Naive B cell (primary cell): Measurements from ENCODE around the gene DNAH1. TPM values are rescaled to one million over a fixed set of nuclear protein-coding genes. Genes with fewer than 3 reads are reported as not detected.

ENCODE experiments used
- ATAC-seq, 2 donors: fragments of 150-1000 bp; cut with Tn5 transposase; 2 replicates each; pipeline ENCODE4 v1.10.0; 2021; ENCODE audit warnings: low read depth in 2 of 2, mild to moderate bottlenecking in 2 of 2, moderate library complexity in 2 of 2
- DNase-seq: peaks from one replicate; pipeline ENCODE4 v3.0.0; 2022
- H3K27ac Mint-ChIP-seq, 6 donors: one replicate each; pipeline ENCODE4 v1.8.0; 2020 to 2022; ENCODE audit warnings: mild to moderate bottlenecking in 6 of 6, mixed read lengths in 6 of 6, moderate library complexity in 5 of 6, inconsistent platforms in 2 of 6
- H3K27me3 Mint-ChIP-seq, 3 donors: one replicate each; pipeline ENCODE4 v1.8.0; 2021 to 2022; ENCODE audit warnings: mixed read lengths in 3 of 3, mild to moderate bottlenecking in 1 of 3
- H3K36me3 Mint-ChIP-seq, 2 donors: one replicate each; pipeline ENCODE4 v1.8.0; 2020 to 2022; ENCODE audit warnings: mixed read lengths in 2 of 2, inconsistent platforms in 1 of 2, mild to moderate bottlenecking in 1 of 2
- H3K4me1 Mint-ChIP-seq, 3 donors: one replicate each; pipeline ENCODE4 v1.8.0; 2020 to 2022; ENCODE audit warnings: mixed read lengths in 3 of 3, inconsistent platforms in 1 of 3, mild to moderate bottlenecking in 1 of 3, moderate library complexity in 1 of 3
- H3K4me3 Mint-ChIP-seq, 8 donors: one replicate each; pipeline ENCODE4 v1.8.0; 2020 to 2022; ENCODE audit warnings: mild to moderate bottlenecking in 8 of 8, mixed read lengths in 8 of 8, moderate library complexity in 8 of 8, inconsistent platforms in 2 of 8
- H3K9me3 Mint-ChIP-seq, 7 donors: one replicate each; pipeline ENCODE4 v1.8.0; 2020 to 2022; ENCODE audit warnings: mixed read lengths in 7 of 7, mild to moderate bottlenecking in 5 of 7, inconsistent platforms in 2 of 7, moderate library complexity in 1 of 7
- polyA plus RNA-seq, 6 donors: library from polyadenylated mRNA; unstranded; fragments of 300-500 nt; fragmentation: Illumina TruSeq; gene quantifications; one replicate each; pipeline ENCODE4 v1.2.3, GENCODE V29; 2021; ENCODE audit warnings: low read depth in 6 of 6

Gene DNAH1
- polyA plus RNA-seq, 6 donors from 2014 or later = 0.45 to 1.6 (median 0.65) TPM; not detected in 1

DNA sequence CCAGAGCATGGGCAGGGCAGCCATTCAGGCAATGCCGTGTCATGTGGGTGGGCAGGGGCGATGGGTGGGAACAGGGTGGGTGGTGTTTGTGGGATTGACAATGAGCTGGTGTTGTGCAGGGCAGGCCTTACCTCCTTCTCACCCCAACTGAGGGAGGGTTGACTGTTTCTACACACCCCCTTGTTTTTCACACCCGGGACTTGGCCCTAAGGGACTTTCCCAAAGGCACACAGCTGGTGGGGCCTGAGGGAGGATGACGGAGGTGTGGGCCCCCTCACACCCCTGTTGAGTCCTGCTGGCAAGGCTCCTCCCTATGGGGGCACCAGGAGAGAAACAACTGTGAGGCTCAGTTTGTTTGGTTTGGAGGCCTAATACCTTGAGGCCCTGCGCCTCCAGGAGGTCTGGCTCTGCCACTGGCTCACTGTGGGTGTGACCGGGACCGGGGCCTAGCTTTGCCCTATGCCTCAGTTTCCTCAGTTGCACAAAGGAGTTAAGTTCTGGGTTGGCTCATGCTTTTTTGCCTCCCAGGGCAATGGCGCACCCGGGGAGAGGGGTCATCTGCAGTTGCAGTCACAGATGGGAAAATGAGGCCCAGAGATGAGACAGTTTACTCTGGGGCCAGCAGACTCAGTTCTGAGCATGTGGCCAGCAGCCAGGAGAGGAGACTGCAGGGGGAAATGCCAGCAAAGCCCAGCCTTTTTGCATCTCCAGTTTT, 5.1 kb upstream of the DNAH1 start:
- Mint-ChIP-seq H3K4me1 (peaks cover 47 to 64% (median 55%) of the 10 kb centered on the region in 3 donors), H3K36me3 (peaks cover 0 to 12% of the 10 kb centered on the region in 2 donors), H3K4me3 (peak overlapping the region in 1 of 8 donors; percentile 64), H3K27me3 (no peaks in the 10 kb centered on the region), H3K9me3 (no peaks in the 10 kb centered on the region), H3K27ac (peak overlapping the region; percentile 52 to 90 (median 86))
- DNase-seq (peak; percentile 61), ATAC-seq (peak; percentile 77 to 81)

DNA sequence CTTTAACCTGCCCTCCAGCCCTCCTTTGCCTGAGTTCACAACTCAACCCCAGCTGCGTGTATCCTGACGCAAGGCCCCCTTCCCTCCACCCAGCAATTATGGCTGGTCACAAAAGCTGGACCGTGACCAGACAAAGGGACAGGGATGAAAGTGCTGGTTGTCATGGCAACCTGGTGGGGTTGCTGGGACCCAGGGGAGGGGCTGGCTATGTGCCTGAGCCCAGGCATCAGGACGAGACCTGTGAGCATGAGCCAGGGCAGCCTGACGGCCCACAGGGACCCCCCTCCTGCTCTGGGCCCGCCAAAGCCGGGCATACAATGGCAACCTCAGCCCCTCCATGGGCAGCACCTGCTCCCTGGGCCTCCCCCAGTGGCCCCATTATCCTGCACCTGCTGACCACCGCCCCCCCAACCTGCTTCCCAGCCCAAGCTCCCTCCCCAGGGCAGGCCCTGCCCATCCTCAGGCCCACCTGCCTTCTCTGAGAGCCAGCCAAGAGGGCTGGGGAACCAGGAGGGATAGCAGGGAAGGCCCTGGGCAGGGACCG, 4.5 kb upstream of the DNAH1 start:
- ATAC-seq = no peak
- no peak for DNase-seq
- Mint-ChIP-seq H3K4me3 (no peak overlapping the region), H3K9me3 (no peaks in the 10 kb centered on the region), H3K36me3 (peaks cover 0 to 7% of the 10 kb centered on the region in 2 donors), H3K4me1 (peaks cover 43 to 62% (median 55%) of the 10 kb centered on the region in 3 donors), H3K27me3 (no peaks in the 10 kb centered on the region), H3K27ac (peak overlapping the region in 4 of 6 donors; percentile 59 to 90 (median 86))

DNA sequence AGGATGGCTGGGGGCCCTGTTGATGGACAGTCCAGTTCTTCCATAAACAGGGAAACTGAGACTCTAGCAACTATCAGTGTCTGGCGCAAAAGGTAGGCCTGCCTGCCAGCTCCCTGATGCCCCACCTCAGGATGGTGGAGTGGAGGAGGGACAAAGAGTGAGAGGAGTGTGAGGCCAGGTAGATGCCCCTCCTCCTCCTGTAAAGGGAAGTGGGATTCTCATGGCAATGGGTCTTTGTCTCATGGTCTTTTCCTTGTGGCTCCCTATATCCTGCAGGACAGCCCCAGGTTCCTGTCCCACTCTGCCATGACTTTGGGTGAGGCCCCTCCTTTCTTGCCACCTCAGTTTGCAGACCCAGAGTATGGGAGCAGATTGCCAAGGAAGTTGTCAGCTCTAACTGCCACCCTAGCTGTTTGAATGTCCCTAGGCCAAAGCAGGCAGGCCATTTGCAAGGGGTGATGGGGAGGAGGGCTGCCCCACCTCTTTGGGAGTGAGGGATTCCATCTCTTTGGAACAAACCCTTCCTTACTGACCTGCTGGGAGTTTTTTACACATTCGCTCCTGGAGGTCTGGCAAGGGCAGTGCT, 2.8 kb upstream of the DNAH1 start:
- Mint-ChIP-seq H3K4me1 (peaks cover 47 to 67% (median 58%) of the 10 kb centered on the region in 3 donors), H3K27ac (peak overlapping the region; percentile 84 to 96 (median 90)), H3K9me3 (no peaks in the 10 kb centered on the region), H3K36me3 (peaks cover 0 to 7% of the 10 kb centered on the region in 2 donors), H3K4me3 (peak overlapping the region in 6 of 8 donors; percentile 15 to 70 (median 37)), H3K27me3 (no peaks in the 10 kb centered on the region)
- DNase-seq (no peak), ATAC-seq (no peak)

DNA sequence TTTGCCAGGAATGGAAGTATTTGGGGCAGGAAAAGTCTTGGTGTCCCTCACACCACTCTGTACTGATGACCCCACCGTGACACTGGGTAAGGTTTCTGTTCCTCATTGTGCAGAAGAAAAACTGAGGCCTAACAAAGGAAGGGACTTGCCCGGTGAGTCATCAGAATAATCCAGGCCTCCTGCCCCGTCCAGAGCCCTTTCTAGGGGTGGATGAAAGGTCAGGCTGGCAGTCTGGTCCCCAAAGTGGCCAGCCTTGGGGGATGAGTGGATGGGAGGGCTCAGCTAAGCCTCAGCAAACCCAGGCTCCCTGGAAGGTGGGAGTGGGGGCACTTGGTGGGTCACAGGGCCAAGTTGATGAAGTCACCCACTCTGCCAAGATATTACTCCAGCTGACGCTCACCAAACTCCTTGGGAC, 2.3 kb upstream of the DNAH1 start:
- peak overlapping the region; percentile 84 to 96 (median 90) for H3K27ac Mint-ChIP-seq
- no peaks in the 10 kb centered on the region for H3K9me3 Mint-ChIP-seq
- H3K27me3 Mint-ChIP-seq = no peaks in the 10 kb centered on the region
- peaks cover 46 to 62% (median 56%) of the 10 kb centered on the region in 3 donors for H3K4me1 Mint-ChIP-seq
- peak overlapping the region in 5 of 8 donors; percentile 15 to 70 (median 53) for H3K4me3 Mint-ChIP-seq
- DNase-seq (peak; percentile 68), ATAC-seq (peak; percentile 82)
- H3K36me3 Mint-ChIP-seq = peaks cover 0 to 7% of the 10 kb centered on the region in 2 donors

DNA sequence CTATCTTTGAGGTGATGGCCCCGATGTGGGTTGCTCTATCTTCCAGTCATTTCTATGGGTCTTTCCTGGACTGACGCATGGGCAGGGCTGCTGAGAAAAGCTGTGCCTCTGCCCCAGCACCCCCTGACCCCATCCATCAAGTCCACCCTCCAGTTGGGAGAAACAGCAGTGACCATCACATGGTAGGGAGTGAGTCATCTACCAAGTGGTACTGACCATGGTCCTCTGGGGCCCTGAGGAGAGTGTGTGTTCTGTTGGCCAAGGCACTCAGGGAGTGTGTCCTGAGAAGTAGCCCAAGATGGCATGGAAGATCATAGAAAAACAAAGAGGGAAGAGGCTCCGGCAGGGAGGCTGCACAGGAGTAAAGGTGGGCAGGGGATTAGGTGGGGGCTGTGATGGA, 1.6 kb upstream of the DNAH1 start:
- H3K4me3 Mint-ChIP-seq = peak overlapping the region in 2 of 8 donors; percentile 7 to 47
- no peaks in the 10 kb centered on the region for H3K27me3 Mint-ChIP-seq
- ATAC-seq (no peak), DNase-seq (no peak)
- H3K36me3 Mint-ChIP-seq = peaks cover 0 to 7% of the 10 kb centered on the region in 2 donors
- peaks cover 41 to 59% (median 55%) of the 10 kb centered on the region in 3 donors for H3K4me1 Mint-ChIP-seq
- no peaks in the 10 kb centered on the region for H3K9me3 Mint-ChIP-seq
- H3K27ac Mint-ChIP-seq = peak overlapping the region in 5 of 6 donors; percentile 16 to 95 (median 88)

DNA sequence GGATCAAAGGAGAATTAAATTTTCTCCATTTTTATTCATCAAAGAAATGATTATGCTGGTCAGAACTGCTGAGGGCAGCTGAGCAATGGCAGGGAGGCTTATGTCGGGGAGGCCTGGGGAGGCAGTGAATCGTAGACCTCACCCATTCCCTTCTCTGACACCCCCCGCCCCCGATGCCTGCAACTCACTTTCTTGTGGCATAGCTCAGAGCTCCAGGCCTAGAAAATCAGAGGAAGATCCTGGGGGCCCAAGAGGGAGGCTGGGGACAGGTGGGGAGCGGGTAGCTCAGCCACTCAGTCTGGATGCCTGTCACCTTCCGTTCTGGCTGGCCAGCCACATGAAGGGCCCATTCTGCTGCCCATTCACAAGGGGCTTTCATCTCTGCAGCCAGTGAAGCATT, 1.1 kb upstream of the DNAH1 start:
- DNase-seq (no peak), ATAC-seq (no peak)
- Mint-ChIP-seq H3K4me1 (peaks cover 38 to 54% (median 52%) of the 10 kb centered on the region in 3 donors), H3K27ac (peak overlapping the region in 4 of 6 donors; percentile 16 to 95 (median 62)), H3K4me3 (no peak overlapping the region), H3K36me3 (peaks cover 0 to 3% of the 10 kb centered on the region in 2 donors), H3K9me3 (no peaks in the 10 kb centered on the region), H3K27me3 (no peaks in the 10 kb centered on the region)

DNA sequence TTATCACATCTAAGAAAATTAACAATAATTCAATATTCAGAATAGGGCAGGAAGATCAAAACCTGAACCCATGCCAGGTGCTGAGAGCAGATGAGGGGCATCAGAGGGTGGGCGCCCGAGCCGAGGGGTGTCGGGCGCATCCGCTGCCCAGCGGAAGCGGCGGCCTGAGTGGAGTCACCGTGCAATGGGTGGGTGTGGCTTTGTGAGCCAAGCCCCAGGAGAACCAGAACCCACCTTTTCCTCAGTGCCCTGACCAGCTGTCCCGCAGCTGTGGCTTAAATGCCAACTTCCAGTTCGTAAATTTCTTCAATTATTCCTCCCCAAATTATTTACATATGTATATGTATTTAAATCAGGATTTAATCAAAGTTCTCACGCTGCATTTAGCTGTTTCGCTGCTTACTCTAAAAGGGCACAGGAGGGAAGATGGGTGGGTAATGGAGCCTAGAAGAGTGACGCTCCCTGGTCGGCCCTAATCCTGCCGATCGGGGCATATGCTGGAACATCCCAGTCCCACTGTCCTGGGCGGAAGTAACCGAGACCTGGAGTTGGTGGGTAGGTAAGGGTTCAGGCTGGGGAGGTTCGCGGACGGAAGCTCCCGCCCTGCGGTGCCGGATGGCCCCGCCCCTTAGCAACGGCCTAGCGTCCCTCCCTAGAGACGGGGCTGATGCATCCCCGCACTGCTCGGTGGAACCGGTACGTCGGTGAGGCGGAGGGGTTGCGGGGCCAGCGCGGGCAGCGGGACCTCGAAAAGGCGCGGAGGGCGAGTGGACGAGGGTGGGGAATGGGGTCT, 1.3 kb downstream of the DNAH1 start:
- peaks cover 28 to 38% (median 34%) of the 10 kb centered on the region in 3 donors for H3K4me1 Mint-ChIP-seq
- no peaks in the 10 kb centered on the region for H3K9me3 Mint-ChIP-seq
- peak overlapping the region; percentile 65 to 87 (median 77) for H3K4me3 Mint-ChIP-seq
- peak; percentile 80 to 83 for ATAC-seq
- H3K27me3 Mint-ChIP-seq = no peaks in the 10 kb centered on the region
- peak overlapping the region in 4 of 6 donors; percentile 41 to 83 (median 64) for H3K27ac Mint-ChIP-seq
- H3K36me3 Mint-ChIP-seq = no peaks in the 10 kb centered on the region
- peak; percentile 66 for DNase-seq

GRCh38 chr3:52318186-52318816, 2.2 kb downstream of the DNAH1 start:
- Mint-ChIP-seq H3K4me1 (peaks cover 26 to 29% (median 29%) of the 10 kb centered on the region in 3 donors), H3K36me3 (no peaks in the 10 kb centered on the region), H3K27ac (peak overlapping the region in 1 of 6 donors; percentile 3), H3K4me3 (peak overlapping the region in 5 of 8 donors; percentile 3 to 87 (median 24)), H3K27me3 (no peaks in the 10 kb centered on the region), H3K9me3 (no peaks in the 10 kb centered on the region)
- DNase-seq (no peak), ATAC-seq (no peak)

DNA sequence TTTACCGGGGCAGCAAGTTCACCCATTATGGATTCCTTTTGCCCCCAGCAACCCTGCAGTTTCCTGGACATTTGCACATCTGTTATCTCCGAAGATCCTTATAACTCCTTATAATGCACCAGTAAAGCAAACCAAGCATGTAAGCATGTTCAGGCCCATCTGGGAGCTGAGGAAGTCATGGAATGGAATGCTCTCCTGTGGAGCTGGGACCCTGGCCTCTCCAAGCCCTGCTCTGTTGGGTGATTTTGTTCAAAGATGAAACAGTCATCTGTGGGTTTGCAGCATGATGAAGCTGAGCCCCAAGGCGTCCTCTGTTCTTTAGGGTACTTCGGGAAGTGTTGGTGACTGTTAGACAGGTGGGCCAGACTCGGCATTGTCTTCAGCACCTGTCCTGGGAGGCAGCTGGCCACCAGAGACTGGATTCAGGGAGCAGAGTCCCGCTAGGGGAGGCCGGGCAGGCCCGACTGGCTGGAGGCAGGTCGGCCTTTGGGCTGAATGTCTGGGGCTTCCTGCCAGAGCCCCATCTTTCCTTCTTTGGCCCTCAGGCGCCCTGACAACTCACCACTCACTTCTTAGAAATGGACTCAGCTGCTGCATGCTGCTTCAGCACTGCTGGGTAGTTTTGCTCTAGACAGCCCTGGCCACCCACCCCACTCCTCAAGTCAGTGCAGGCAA, 3.9 kb downstream of the DNAH1 start:
- H3K27ac Mint-ChIP-seq = no peak overlapping the region
- H3K4me1 Mint-ChIP-seq = peaks cover 12 to 15% (median 13%) of the 10 kb centered on the region in 3 donors
- H3K36me3 Mint-ChIP-seq = no peaks in the 10 kb centered on the region
- H3K9me3 Mint-ChIP-seq = no peaks in the 10 kb centered on the region
- DNase-seq (no peak), ATAC-seq (no peak)
- H3K4me3 Mint-ChIP-seq = no peak overlapping the region
- no peaks in the 10 kb centered on the region for H3K27me3 Mint-ChIP-seq

- DNase-seq = no peak
- H3K36me3 Mint-ChIP-seq = no peaks in the 10 kb centered on the region
- H3K27me3 Mint-ChIP-seq = no peaks in the 10 kb centered on the region
- peaks cover 12 to 15% (median 13%) of the 10 kb centered on the region in 3 donors for H3K4me1 Mint-ChIP-seq
- H3K9me3 Mint-ChIP-seq = no peaks in the 10 kb centered on the region
- peak overlapping the region in 1 of 8 donors; percentile 22 for H3K4me3 Mint-ChIP-seq
- no peak overlapping the region for H3K27ac Mint-ChIP-seq
- no peak for ATAC-seq
These were observed 5.4 kb downstream of the DNAH1 start for GRCh38 chr3:52321481-52321880.

- Mint-ChIP-seq H3K4me1 (peaks cover 10 to 12% (median 10%) of the 10 kb centered on the region in 3 donors), H3K27me3 (no peaks in the 10 kb centered on the region), H3K36me3 (no peaks in the 10 kb centered on the region), H3K9me3 (no peaks in the 10 kb centered on the region), H3K27ac (peak overlapping the region in 1 of 6 donors; percentile 3), H3K4me3 (no peak overlapping the region)
- ATAC-seq = no peak
- no peak for DNase-seq
These were observed 6.3 kb downstream of the DNAH1 start for GRCh38 chr3:52322466-52322865.

DNA sequence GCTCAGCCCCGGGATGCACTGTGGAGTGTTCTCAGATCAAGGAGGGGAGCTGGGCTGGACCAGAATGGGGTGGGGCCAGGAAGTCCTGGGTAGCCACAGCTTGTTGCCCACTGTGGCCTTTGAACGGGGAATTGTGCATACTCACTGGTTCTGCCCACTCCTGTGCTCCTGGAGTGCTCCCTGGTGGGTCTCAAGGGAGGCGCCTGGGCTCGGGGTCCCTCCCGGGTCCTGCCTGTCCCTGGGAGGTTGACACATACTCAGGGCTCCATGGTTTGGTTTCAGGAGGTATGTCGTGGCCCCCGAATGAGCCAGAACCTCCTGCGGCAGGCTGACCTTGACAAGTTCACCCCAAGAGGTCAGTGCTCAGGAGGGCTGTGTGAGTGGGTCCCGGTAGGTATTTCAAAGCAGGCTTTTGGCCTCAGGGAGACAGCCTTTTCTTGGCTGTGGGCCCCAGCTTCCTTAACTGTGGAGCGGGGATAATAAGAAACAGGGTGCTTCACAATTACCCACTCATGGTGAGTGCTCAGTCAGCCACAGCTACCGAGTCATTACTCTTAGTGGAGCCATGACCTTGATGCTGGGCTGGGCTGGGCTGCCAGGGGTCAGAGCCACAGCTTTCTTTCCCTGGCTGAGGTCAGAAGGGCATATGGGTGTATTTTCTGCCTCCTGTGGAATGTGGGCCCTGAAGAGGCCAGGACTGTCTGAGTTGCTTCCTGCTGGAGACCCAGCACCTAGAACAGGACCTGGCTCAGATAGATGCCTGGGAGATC, 7.6 kb downstream of the DNAH1 start:
- no peaks in the 10 kb centered on the region for H3K9me3 Mint-ChIP-seq
- no peaks in the 10 kb centered on the region for H3K36me3 Mint-ChIP-seq
- ATAC-seq (no peak), DNase-seq (no peak)
- no peaks in the 10 kb centered on the region for H3K27me3 Mint-ChIP-seq
- H3K4me3 Mint-ChIP-seq = no peak overlapping the region
- H3K27ac Mint-ChIP-seq = peak overlapping the region in 1 of 6 donors; percentile 58
- peaks cover 0 to 3% (median 3%) of the 10 kb centered on the region in 3 donors for H3K4me1 Mint-ChIP-seq
